GM21447 (cell line): ENCODE results near the gene CEP72.
"Not testable (repeated sequence)": the region's sequence is repeated elsewhere in the genome, so short reads cannot be mapped to it uniquely, and the experiment has no call there.

Experiments used
- ATAC-seq: cut with Tn5 transposase; IDR thresholded peaks from one replicate; pipeline ENCODE4 v1.9.1; 2021; ENCODE audit not compliant: unreplicated experiment

The CEP72 gene

DNA sequence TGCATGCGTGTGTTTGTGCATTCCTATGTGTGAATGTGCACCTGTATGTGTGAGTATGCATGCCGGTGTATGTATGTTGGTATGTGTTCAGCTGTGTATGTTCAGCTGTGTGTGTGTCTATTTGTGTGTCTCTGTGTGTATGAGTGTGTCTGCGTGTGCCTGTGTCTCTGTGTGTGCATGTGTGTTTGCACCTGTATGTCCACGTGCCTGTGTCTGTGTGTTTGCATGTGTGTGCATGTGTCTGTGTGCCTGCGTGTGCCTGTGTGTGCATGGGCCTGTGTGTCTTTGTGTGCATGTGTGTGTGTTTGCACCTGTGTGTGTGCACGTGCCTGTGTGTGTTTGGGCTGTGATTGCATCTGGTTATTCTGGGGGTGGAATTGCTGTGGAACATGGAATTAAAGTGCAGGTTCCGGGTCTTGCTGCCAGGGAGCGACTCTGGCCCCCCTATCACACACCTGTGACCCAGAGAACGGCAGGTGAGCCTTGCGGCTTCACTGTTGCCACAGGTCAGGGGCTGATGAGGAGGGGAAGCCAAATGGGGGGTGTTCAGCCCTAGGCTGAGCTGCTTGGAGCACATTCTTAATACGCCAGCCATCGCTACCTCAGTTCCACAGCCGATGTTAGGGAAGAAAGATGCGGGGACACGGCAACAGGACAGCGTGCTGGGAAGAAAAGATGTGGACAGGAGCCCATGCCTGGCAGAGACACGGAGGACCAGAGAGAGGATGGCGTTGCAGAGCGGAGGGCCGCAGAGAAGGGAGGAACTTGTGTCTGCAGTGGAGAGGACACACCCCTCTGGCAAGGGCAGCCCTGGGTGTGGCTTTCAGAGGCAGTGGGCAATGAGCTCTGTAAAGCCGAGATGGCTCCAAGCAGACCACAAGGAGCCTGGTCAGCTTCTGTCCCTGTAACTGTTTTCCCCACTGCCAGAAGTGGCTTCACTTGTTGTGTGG lies 84.9 kb downstream of the CEP72 start:
- not testable (repeated sequence) for ATAC-seq
